GM12875 (cell line): ENCODE measurements around the gene CTNNA3.

Source experiments
- H3K4me3 ChIP-seq: one replicate; pipeline ENCODE4 v1.5.1; 2011; ENCODE audit warnings: low read depth, low read length, control low read depth
- CTCF ChIP-seq: IDR thresholded peaks from 2 replicates; pipeline ENCODE4 v1.5.1; 2011; ENCODE audit warnings: low read depth, mild to moderate bottlenecking, control low read depth, inconsistent platforms, low read length, moderate library complexity, borderline replicate concordance; ENCODE audit not compliant: insufficient read depth

CTNNA3 gene

GRCh38 chr10:66202101-66202500 lies 1493.9 kb downstream of the CTNNA3 start:
- no peak for TF ChIP-seq CTCF
- H3K4me3 ChIP-seq, result no peak overlapping the region

- no peak overlapping the region for H3K4me3 ChIP-seq
- TF ChIP-seq CTCF, result no peak
Observed at GRCh38 chr10:66192162-66192831, 1503.7 kb downstream of the CTNNA3 start.

- H3K4me3 ChIP-seq, result no peak overlapping the region
- TF ChIP-seq CTCF, result no peak
Observed at GRCh38 chr10:66190413-66190812, 1505.6 kb downstream of the CTNNA3 start.

GRCh38 chr10:66189271-66189670 lies 1506.7 kb downstream of the CTNNA3 start:
- no peak overlapping the region for H3K4me3 ChIP-seq
- no peak for TF ChIP-seq CTCF

GRCh38 chr10:66187053-66187733 lies 1508.8 kb downstream of the CTNNA3 start:
- no peak overlapping the region for H3K4me3 ChIP-seq
- TF ChIP-seq CTCF, result no peak

GRCh38 chr10:66183028-66183427 lies 1513.0 kb downstream of the CTNNA3 start:
- no peak for TF ChIP-seq CTCF
- no peak overlapping the region for H3K4me3 ChIP-seq
